ENCODE data around the gene ELOVL3. TPM values are rescaled to one million over a fixed set of nuclear protein-coding genes. Genes with fewer than 3 reads are reported as not detected.

The ELOVL3 gene
- total and polyA plus RNA-seq, 2 experiments from 2014 or later, result 0.59 TPM; not detected in 1

DNA sequence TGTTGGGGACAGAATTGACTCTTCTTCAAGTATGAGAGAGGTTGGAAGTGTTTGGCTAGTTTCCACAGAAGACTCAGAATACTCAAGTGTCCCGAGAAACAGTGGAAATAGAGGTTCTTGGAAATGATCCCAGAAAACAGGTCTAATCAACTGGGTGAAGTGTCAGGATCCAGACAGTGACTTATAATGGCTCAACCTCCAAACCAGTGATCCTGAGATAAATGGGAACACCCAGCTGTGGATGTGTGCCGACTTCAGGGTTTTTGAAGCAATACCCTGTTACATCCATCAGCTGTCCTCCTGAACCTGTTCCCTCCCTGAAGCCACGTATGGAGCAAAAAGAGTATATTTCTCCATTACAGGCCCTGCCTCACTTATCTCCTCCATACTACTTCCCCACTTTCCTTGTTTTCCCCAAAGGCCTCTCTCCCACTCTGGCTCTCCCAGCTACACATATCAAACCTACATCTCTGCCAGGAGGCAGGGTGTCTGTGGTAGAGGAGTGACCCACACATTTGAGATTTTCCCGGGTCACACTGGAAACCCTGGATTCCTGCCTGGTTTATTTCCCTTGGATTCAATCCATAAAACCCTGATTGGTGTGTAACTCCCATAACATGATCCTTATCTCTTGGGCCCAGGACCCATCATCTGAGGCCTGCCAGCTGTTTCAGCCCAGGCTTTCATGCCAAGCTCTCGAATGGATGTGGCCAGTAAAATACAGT lies 17.6 kb upstream of the ELOVL3 start:
- Mint-ChIP-seq H3K27ac (no peak overlapping the region), H3K4me3 (no peak overlapping the region), H3K27me3 (ENCODE audit: insufficient read depth, low read depth, poor library complexity) (peaks cover 11% of the 10 kb centered on the region), H3K4me1 (no peaks in the 10 kb centered on the region), H3K9me3 (peaks cover 16% of the 10 kb centered on the region), H3K36me3 (ENCODE audit: low read depth) (no peaks in the 10 kb centered on the region; the same call in 2 of the 3 replicates)
- DNase-seq (ENCODE audit: low spot score) (no peak), ATAC-seq (no peak)
- H2AFZ ChIP-seq, result no peak overlapping the region; the same call in 1 of the 2 replicates
- H3K79me2 ChIP-seq (replicated peaks; ENCODE audit: insufficient read depth), result no peaks in the 10 kb centered on the region
- no peaks in the 10 kb centered on the region for H3K27me3 ChIP-seq (ENCODE audit: insufficient read depth)
- TF ChIP-seq, protein P1, sequence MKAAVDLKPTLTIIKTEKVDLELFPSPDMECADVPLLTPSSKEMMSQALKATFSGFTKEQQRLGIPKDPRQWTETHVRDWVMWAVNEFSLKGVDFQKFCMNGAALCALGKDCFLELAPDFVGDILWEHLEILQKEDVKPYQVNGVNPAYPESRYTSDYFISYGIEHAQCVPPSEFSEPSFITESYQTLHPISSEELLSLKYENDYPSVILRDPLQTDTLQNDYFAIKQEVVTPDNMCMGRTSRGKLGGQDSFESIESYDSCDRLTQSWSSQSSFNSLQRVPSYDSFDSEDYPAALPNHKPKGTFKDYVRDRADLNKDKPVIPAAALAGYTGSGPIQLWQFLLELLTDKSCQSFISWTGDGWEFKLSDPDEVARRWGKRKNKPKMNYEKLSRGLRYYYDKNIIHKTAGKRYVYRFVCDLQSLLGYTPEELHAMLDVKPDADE (IDR thresholded peaks at IDR 0.05), result no peak
- TF ChIP-seq POLR2AphosphoS5 (IDR thresholded peaks at IDR 0.05; ENCODE audit: low read depth), result no peak
- TF ChIP-seq NANOG (IDR thresholded peaks at IDR 0.05; ENCODE audit: borderline replicate concordance), result no peak
- TF ChIP-seq, protein P2, sequence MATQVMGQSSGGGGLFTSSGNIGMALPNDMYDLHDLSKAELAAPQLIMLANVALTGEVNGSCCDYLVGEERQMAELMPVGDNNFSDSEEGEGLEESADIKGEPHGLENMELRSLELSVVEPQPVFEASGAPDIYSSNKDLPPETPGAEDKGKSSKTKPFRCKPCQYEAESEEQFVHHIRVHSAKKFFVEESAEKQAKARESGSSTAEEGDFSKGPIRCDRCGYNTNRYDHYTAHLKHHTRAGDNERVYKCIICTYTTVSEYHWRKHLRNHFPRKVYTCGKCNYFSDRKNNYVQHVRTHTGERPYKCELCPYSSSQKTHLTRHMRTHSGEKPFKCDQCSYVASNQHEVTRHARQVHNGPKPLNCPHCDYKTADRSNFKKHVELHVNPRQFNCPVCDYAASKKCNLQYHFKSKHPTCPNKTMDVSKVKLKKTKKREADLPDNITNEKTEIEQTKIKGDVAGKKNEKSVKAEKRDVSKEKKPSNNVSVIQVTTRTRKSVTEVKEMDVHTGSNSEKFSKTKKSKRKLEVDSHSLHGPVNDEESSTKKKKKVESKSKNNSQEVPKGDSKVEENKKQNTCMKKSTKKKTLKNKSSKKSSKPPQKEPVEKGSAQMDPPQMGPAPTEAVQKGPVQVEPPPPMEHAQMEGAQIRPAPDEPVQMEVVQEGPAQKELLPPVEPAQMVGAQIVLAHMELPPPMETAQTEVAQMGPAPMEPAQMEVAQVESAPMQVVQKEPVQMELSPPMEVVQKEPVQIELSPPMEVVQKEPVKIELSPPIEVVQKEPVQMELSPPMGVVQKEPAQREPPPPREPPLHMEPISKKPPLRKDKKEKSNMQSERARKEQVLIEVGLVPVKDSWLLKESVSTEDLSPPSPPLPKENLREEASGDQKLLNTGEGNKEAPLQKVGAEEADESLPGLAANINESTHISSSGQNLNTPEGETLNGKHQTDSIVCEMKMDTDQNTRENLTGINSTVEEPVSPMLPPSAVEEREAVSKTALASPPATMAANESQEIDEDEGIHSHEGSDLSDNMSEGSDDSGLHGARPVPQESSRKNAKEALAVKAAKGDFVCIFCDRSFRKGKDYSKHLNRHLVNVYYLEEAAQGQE (IDR thresholded peaks at IDR 0.05; ENCODE audit: unreplicated experiment), result no peak
- no peak for TF ChIP-seq ZNF114 (CRISPR knock-in tag; IDR thresholded peaks at IDR 0.05)
- TF ChIP-seq, protein P3, sequence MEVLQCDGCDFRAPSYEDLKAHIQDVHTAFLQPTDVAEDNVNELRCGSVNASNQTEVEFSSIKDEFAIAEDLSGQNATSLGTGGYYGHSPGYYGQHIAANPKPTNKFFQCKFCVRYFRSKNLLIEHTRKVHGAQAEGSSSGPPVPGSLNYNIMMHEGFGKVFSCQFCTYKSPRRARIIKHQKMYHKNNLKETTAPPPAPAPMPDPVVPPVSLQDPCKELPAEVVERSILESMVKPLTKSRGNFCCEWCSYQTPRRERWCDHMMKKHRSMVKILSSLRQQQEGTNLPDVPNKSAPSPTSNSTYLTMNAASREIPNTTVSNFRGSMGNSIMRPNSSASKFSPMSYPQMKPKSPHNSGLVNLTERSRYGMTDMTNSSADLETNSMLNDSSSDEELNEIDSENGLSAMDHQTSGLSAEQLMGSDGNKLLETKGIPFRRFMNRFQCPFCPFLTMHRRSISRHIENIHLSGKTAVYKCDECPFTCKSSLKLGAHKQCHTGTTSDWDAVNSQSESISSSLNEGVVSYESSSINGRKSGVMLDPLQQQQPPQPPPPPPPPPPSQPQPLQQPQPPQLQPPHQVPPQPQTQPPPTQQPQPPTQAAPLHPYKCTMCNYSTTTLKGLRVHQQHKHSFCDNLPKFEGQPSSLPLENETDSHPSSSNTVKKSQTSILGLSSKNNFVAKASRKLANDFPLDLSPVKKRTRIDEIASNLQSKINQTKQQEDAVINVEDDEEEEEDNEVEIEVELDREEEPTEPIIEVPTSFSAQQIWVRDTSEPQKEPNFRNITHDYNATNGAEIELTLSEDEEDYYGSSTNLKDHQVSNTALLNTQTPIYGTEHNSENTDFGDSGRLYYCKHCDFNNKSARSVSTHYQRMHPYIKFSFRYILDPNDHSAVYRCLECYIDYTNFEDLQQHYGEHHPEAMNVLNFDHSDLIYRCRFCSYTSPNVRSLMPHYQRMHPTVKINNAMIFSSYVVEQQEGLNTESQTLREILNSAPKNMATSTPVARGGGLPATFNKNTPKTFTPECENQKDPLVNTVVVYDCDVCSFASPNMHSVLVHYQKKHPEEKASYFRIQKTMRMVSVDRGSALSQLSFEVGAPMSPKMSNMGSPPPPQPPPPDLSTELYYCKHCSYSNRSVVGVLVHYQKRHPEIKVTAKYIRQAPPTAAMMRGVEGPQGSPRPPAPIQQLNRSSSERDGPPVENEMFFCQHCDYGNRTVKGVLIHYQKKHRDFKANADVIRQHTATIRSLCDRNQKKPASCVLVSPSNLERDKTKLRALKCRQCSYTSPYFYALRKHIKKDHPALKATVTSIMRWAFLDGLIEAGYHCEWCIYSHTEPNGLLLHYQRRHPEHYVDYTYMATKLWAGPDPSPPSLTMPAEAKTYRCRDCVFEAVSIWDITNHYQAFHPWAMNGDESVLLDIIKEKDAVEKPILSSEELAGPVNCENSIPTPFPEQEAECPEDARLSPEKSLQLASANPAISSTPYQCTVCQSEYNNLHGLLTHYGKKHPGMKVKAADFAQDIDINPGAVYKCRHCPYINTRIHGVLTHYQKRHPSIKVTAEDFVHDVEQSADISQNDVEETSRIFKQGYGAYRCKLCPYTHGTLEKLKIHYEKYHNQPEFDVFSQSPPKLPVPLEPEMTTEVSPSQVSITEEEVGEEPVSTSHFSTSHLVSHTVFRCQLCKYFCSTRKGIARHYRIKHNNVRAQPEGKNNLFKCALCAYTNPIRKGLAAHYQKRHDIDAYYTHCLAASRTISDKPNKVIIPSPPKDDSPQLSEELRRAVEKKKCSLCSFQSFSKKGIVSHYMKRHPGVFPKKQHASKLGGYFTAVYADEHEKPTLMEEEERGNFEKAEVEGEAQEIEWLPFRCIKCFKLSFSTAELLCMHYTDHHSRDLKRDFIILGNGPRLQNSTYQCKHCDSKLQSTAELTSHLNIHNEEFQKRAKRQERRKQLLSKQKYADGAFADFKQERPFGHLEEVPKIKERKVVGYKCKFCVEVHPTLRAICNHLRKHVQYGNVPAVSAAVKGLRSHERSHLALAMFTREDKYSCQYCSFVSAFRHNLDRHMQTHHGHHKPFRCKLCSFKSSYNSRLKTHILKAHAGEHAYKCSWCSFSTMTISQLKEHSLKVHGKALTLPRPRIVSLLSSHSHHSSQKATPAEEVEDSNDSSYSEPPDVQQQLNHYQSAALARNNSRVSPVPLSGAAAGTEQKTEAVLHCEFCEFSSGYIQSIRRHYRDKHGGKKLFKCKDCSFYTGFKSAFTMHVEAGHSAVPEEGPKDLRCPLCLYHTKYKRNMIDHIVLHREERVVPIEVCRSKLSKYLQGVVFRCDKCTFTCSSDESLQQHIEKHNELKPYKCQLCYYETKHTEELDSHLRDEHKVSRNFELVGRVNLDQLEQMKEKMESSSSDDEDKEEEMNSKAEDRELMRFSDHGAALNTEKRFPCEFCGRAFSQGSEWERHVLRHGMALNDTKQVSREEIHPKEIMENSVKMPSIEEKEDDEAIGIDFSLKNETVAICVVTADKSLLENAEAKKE (CRISPR knock-in tag; IDR thresholded peaks at IDR 0.05), result no peak
- TF ChIP-seq, protein P4, sequence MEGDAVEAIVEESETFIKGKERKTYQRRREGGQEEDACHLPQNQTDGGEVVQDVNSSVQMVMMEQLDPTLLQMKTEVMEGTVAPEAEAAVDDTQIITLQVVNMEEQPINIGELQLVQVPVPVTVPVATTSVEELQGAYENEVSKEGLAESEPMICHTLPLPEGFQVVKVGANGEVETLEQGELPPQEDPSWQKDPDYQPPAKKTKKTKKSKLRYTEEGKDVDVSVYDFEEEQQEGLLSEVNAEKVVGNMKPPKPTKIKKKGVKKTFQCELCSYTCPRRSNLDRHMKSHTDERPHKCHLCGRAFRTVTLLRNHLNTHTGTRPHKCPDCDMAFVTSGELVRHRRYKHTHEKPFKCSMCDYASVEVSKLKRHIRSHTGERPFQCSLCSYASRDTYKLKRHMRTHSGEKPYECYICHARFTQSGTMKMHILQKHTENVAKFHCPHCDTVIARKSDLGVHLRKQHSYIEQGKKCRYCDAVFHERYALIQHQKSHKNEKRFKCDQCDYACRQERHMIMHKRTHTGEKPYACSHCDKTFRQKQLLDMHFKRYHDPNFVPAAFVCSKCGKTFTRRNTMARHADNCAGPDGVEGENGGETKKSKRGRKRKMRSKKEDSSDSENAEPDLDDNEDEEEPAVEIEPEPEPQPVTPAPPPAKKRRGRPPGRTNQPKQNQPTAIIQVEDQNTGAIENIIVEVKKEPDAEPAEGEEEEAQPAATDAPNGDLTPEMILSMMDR (conservative IDR thresholded peaks at IDR 0.05; ENCODE audit: low read depth in 2 of 2), result no peak
- no peak for TF ChIP-seq STAT1 (IDR thresholded peaks at IDR 0.05; ENCODE audit: unreplicated experiment)
- no peak for TF ChIP-seq JUNB (IDR thresholded peaks at IDR 0.05; ENCODE audit: unreplicated experiment)
- no peak for TF ChIP-seq EZH2phosphoT487 (IDR thresholded peaks at IDR 0.05; ENCODE audit: unreplicated experiment)
- no peak for TF ChIP-seq CREB1 (CRISPR knock-in tag; IDR thresholded peaks at IDR 0.05; ENCODE audit: low read depth)
- TF ChIP-seq EZH2 (IDR thresholded peaks at IDR 0.05; ENCODE audit: low read depth, unreplicated experiment), result no peak
- no peak for TF ChIP-seq ZNF331 (CRISPR knock-in tag; IDR thresholded peaks at IDR 0.05; ENCODE audit: low read depth)
- H3F3A ChIP-seq (replicated peaks; ENCODE audit: low read depth), result no peaks in the 10 kb centered on the region
- no peaks in the 10 kb centered on the region for H3K9me2 ChIP-seq (ENCODE audit: insufficient read depth)
- no peaks in the 10 kb centered on the region for H3K4me1 ChIP-seq (ENCODE audit: insufficient read depth)
- peaks cover 3% of the 10 kb centered on the region; the same call in 1 of the 2 replicates for H3K36me3 ChIP-seq (ENCODE audit: insufficient read depth)
- H3K27ac ChIP-seq (ENCODE audit: low read depth), result no peak overlapping the region
- H3K4me2 ChIP-seq, result no peak overlapping the region
- no peaks in the 10 kb centered on the region for H4K20me1 ChIP-seq (replicated peaks; ENCODE audit: insufficient read depth)
- no peak overlapping the region for H3K4me3 ChIP-seq

Measured in GM23338 (cell line).